ENCODE data around the gene RFXANK.

- TF ChIP-seq CTCF (IDR thresholded peaks at IDR 0.05; ENCODE audit: low read depth, low read length) (no peak), EZH2phosphoT487 (IDR thresholded peaks at IDR 0.05; ENCODE audit: low read depth) (no peak)
Observed at GRCh38 chr19:19202707-19203011, 10.6 kb downstream of the RFXANK start.

Data from OCI-LY3 (cell line).